Liver (tissue), 9 donors: ENCODE results near the gene SETD5. TPM values are rescaled to one million over a fixed set of nuclear protein-coding genes. Genes with fewer than 3 reads are reported as not detected.

Experiments
- DNase-seq: peaks from one replicate; pipeline ENCODE4 v3.0.0-alpha.2; 2017; ENCODE audit warnings: low spot score
- H3K27ac ChIP-seq, 2 donors: one replicate each; pipeline ENCODE4 v1.7.0; 2013; ENCODE audit warnings: inconsistent platforms in 2 of 2, low read length in 2 of 2, control low read depth in 1 of 2, low read depth in 1 of 2, mild to moderate bottlenecking in 1 of 2
- H3K27me3 ChIP-seq, 4 donors: one replicate each; pipeline versions ENCODE4 v1.6.1 to v1.7.0; 2013; ENCODE audit warnings: low read length in 3 of 4, inconsistent platforms in 1 of 4, mild to moderate bottlenecking in 1 of 4, moderate library complexity in 1 of 4; ENCODE audit not compliant: control insufficient read depth in 4 of 4, insufficient read depth in 4 of 4
- H3K36me3 ChIP-seq, 4 donors: one replicate each; pipeline versions ENCODE4 v1.6.1 to v1.7.0; 2013; ENCODE audit warnings: low read length in 3 of 4, mild to moderate bottlenecking in 3 of 4, low read depth in 1 of 4, moderate library complexity in 1 of 4; ENCODE audit not compliant: control insufficient read depth in 4 of 4, insufficient read depth in 3 of 4
- H3K4me1 ChIP-seq, 4 donors: one replicate each; pipeline versions ENCODE4 v1.6.1 to v1.7.0; 2013; ENCODE audit warnings: low read length in 3 of 4, mild to moderate bottlenecking in 3 of 4, moderate library complexity in 1 of 4; ENCODE audit not compliant: control insufficient read depth in 4 of 4, insufficient read depth in 4 of 4
- H3K4me3 ChIP-seq, 3 donors: one replicate each; pipeline versions ENCODE4 v1.6.1 to v1.7.0; 2013; ENCODE audit warnings: low read length in 3 of 3, control low read depth in 1 of 3, low read depth in 1 of 3, mild to moderate bottlenecking in 1 of 3
- H3K9ac ChIP-seq, 2 donors: one replicate each; pipeline ENCODE4 v1.7.0; 2013; ENCODE audit warnings: low read length in 2 of 2, mild to moderate bottlenecking in 2 of 2, moderate library complexity in 2 of 2, control low read depth in 1 of 2, low read depth in 1 of 2
- H3K9me3 ChIP-seq, 4 donors: one replicate each; pipeline versions ENCODE4 v1.6.1 to v1.7.0; 2013; ENCODE audit warnings: low read length in 3 of 4; ENCODE audit not compliant: control insufficient read depth in 4 of 4
- FOXA1 ChIP-seq: IDR thresholded peaks from 2 replicates; pipeline ENCODE4 v1.6.1; 2016; ENCODE audit warnings: antibody characterized with exemption
- FOXA2 ChIP-seq: IDR thresholded peaks from 2 replicates; pipeline ENCODE4 v1.6.1; 2016; ENCODE audit warnings: antibody characterized with exemption
- GABPA ChIP-seq, 2 donors: IDR thresholded peaks in 1 of 2; conservative IDR thresholded peaks in 1 of 2; 2 replicates each; pipeline ENCODE4 v1.6.1; 2016; ENCODE audit warnings: antibody characterized with exemption in 2 of 2, mild to moderate bottlenecking in 1 of 2, moderate library complexity in 1 of 2
- HNF4A ChIP-seq, 2 donors: conservative IDR thresholded peaks; 2 replicates each; pipeline ENCODE4 v1.6.1; 2016; ENCODE audit warnings: antibody characterized with exemption in 2 of 2, mild to moderate bottlenecking in 2 of 2
- HNF4G ChIP-seq: IDR thresholded peaks from 2 replicates; pipeline ENCODE4 v1.6.1; 2016; ENCODE audit warnings: antibody characterized with exemption
- JUND ChIP-seq, 2 donors: IDR thresholded peaks; 2 replicates each; pipeline ENCODE4 v1.6.1; 2016; ENCODE audit warnings: antibody characterized with exemption in 2 of 2
- NR2F2 ChIP-seq: IDR thresholded peaks from 2 replicates; pipeline ENCODE4 v1.6.1; 2016; ENCODE audit warnings: antibody characterized with exemption
- RAD21 ChIP-seq, 2 donors: IDR thresholded peaks; 2 replicates each; pipeline ENCODE4 v1.6.1; 2016; ENCODE audit warnings: antibody characterized with exemption in 2 of 2, mild to moderate bottlenecking in 2 of 2
- RXRA ChIP-seq, 2 donors: IDR thresholded peaks; 2 replicates each; pipeline ENCODE4 v1.6.1; 2017 to 2018; ENCODE audit warnings: antibody characterized with exemption in 2 of 2, mild to moderate bottlenecking in 1 of 2
- TAF1 ChIP-seq: conservative IDR thresholded peaks from 2 replicates; pipeline ENCODE4 v1.6.1; 2016; ENCODE audit warnings: antibody characterized with exemption, mild to moderate bottlenecking
- YY1 ChIP-seq: IDR thresholded peaks from 2 replicates; pipeline ENCODE4 v1.6.1; 2016; ENCODE audit warnings: antibody characterized with exemption, mild to moderate bottlenecking
- WGBS: extraction: QIAGEN DNeasy Blood & Tissue Kit; methylation state at CpG from one replicate; pipeline ENCODE4 v1.1.7; 2013; 5-methylcytosine and 5-hydroxymethylcytosine counted together
- polyA plus RNA-seq, 2 donors: library from polyadenylated mRNA; stranded (reverse) in 1 of 2; unstranded in 1 of 2; fragments of 200-250 nt in 1 of 2; fragments of >200 nt in 1 of 2; fragmentation: Nextera tagmentation in 1 of 2; extraction: Ambion mirVana in 1 of 2; gene quantifications; one replicate each; pipeline versions ENCODE4 v1.2.1 to v1.2.3, GENCODE V29; 2013 to 2015
- total RNA-seq, 2 donors: library from RNA; depleted of rRNA; stranded (reverse); fragments of >200 nt; gene quantifications; one replicate each; pipeline ENCODE4 v1.2.3, GENCODE V29; 2014
- TF ChIP-seq, protein P1 (sequence below): IDR thresholded peaks from 2 replicates; pipeline ENCODE4 v1.6.1; 2016; ENCODE audit warnings: antibody characterized with exemption
- TF ChIP-seq, protein P2 (sequence below): IDR thresholded peaks from 2 replicates; pipeline ENCODE4 v1.6.1; 2016; ENCODE audit warnings: antibody characterized with exemption
- TF ChIP-seq, protein P3 (sequence below): IDR thresholded peaks from 2 replicates; pipeline ENCODE4 v1.6.1; 2016; ENCODE audit warnings: antibody characterized with exemption, mild to moderate bottlenecking
- TF ChIP-seq, protein P4 (sequence below): fragments of 150-350 bp; IDR thresholded peaks from 2 replicates; pipeline ENCODE4 v1.5.1; 2017; ENCODE audit warnings: improper control_type of control experiment, low read depth, low read length; ENCODE audit not compliant: missing input control
- TF ChIP-seq, protein P5 (sequence below): IDR thresholded peaks from 2 replicates; pipeline ENCODE4 v1.6.1; 2016; ENCODE audit warnings: antibody characterized with exemption
- donor health status: healthy.
- donor health status: healthy.
- donor health status: healthy.
- donor health status: healthy.
- donor health status: healthy.

The SETD5 gene
- total and polyA plus RNA-seq, 4 donors = 17.9 to 76.6 (median 24.3) TPM

DNA sequence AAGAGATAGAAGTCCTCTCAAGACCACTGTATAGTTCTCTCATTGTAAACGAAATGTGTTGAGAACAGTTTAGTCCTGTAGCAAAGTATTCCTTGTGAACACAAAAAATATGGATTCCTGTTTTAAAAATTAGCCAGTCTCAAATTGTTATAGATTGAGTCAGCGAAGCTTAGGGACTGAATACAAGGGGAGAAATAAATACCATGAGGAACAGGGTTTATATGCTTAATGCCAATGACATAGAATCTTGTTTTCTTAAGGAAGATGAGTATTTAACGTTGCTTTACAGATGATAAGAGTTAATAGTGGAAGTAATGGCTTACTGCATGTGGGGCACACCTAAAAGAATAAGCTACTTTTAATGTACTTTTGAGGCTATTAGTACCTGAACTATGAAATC lies 37.9 kb downstream of the SETD5 start:
- Histone ChIP-seq H3K27me3 (no peaks in the 10 kb centered on the region), H3K36me3 (peaks cover 15 to 87% (median 76%) of the 10 kb centered on the region in 4 donors), H3K4me3 (no peak overlapping the region), H3K4me1 (no peaks in the 10 kb centered on the region), H3K9ac (no peak overlapping the region), H3K27ac (no peak overlapping the region), H3K9me3 (no peaks in the 10 kb centered on the region)
- DNase-seq = no peak
- TF ChIP-seq, protein P1, sequence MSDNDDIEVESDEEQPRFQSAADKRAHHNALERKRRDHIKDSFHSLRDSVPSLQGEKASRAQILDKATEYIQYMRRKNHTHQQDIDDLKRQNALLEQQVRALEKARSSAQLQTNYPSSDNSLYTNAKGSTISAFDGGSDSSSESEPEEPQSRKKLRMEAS = no peak
- TF ChIP-seq NR2F2 (no peak), FOXA1 (no peak), YY1 (no peak), TAF1 (no peak), GABPA (IDR thresholded peaks at IDR 0.05 in 1 of 2, conservative IDR thresholded peaks at IDR 0.05 in 1 of 2) (no peak), FOXA2 (no peak), JUND (IDR thresholded peaks at IDR 0.05) (no peak), RAD21 (IDR thresholded peaks at IDR 0.05) (no peak)
- TF ChIP-seq, protein P2, sequence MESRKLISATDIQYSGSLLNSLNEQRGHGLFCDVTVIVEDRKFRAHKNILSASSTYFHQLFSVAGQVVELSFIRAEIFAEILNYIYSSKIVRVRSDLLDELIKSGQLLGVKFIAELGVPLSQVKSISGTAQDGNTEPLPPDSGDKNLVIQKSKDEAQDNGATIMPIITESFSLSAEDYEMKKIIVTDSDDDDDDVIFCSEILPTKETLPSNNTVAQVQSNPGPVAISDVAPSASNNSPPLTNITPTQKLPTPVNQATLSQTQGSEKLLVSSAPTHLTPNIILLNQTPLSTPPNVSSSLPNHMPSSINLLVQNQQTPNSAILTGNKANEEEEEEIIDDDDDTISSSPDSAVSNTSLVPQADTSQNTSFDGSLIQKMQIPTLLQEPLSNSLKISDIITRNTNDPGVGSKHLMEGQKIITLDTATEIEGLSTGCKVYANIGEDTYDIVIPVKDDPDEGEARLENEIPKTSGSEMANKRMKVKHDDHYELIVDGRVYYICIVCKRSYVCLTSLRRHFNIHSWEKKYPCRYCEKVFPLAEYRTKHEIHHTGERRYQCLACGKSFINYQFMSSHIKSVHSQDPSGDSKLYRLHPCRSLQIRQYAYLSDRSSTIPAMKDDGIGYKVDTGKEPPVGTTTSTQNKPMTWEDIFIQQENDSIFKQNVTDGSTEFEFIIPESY = no peak
- WGBS = 96% methylated on average over 3 of the region's 3 CpGs

DNA sequence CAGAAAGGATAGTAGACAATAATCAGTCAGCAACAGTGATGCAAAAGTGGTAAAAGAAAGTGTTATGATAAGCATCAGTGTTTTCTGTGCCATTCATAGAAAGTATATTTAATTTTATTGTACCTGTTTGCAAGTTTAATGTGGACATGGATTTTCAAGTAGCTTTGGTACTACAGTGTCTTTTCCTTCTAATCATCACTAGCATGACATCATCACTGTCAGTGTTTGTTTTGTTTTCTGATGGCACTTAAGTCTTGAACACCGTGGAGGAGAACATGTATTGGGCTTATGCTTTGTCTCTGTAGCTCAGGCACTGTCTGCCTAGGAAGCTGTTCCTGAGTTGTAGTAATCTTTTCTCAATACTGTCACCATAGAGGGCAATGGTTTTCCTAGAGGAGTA lies 41.9 kb downstream of the SETD5 start:
- H3K27me3 ChIP-seq = no peaks in the 10 kb centered on the region
- DNase-seq = no peak
- H3K9ac ChIP-seq = no peak overlapping the region
- TF ChIP-seq, protein P3, sequence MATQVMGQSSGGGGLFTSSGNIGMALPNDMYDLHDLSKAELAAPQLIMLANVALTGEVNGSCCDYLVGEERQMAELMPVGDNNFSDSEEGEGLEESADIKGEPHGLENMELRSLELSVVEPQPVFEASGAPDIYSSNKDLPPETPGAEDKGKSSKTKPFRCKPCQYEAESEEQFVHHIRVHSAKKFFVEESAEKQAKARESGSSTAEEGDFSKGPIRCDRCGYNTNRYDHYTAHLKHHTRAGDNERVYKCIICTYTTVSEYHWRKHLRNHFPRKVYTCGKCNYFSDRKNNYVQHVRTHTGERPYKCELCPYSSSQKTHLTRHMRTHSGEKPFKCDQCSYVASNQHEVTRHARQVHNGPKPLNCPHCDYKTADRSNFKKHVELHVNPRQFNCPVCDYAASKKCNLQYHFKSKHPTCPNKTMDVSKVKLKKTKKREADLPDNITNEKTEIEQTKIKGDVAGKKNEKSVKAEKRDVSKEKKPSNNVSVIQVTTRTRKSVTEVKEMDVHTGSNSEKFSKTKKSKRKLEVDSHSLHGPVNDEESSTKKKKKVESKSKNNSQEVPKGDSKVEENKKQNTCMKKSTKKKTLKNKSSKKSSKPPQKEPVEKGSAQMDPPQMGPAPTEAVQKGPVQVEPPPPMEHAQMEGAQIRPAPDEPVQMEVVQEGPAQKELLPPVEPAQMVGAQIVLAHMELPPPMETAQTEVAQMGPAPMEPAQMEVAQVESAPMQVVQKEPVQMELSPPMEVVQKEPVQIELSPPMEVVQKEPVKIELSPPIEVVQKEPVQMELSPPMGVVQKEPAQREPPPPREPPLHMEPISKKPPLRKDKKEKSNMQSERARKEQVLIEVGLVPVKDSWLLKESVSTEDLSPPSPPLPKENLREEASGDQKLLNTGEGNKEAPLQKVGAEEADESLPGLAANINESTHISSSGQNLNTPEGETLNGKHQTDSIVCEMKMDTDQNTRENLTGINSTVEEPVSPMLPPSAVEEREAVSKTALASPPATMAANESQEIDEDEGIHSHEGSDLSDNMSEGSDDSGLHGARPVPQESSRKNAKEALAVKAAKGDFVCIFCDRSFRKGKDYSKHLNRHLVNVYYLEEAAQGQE = no peak
- TF ChIP-seq, protein P4, sequence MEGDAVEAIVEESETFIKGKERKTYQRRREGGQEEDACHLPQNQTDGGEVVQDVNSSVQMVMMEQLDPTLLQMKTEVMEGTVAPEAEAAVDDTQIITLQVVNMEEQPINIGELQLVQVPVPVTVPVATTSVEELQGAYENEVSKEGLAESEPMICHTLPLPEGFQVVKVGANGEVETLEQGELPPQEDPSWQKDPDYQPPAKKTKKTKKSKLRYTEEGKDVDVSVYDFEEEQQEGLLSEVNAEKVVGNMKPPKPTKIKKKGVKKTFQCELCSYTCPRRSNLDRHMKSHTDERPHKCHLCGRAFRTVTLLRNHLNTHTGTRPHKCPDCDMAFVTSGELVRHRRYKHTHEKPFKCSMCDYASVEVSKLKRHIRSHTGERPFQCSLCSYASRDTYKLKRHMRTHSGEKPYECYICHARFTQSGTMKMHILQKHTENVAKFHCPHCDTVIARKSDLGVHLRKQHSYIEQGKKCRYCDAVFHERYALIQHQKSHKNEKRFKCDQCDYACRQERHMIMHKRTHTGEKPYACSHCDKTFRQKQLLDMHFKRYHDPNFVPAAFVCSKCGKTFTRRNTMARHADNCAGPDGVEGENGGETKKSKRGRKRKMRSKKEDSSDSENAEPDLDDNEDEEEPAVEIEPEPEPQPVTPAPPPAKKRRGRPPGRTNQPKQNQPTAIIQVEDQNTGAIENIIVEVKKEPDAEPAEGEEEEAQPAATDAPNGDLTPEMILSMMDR = no peak
- TF ChIP-seq HNF4A (conservative IDR thresholded peaks at IDR 0.05) = no peak
- TF ChIP-seq NR2F2 = no peak
- TF ChIP-seq, protein P1 = no peak
- TF ChIP-seq FOXA2 = no peak
- TF ChIP-seq FOXA1 = no peak
- TF ChIP-seq, protein P5, sequence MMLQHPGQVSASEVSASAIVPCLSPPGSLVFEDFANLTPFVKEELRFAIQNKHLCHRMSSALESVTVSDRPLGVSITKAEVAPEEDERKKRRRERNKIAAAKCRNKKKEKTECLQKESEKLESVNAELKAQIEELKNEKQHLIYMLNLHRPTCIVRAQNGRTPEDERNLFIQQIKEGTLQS = no peak
- TF ChIP-seq RXRA (IDR thresholded peaks at IDR 0.05) = no peak
- no peak for TF ChIP-seq GABPA (IDR thresholded peaks at IDR 0.05 in 1 of 2, conservative IDR thresholded peaks at IDR 0.05 in 1 of 2)
- TF ChIP-seq HNF4G = no peak
- 34% methylated on average over 1 of the region's 1 CpG for WGBS
- peaks cover 23 to 93% (median 79%) of the 10 kb centered on the region in 4 donors for H3K36me3 ChIP-seq
- H3K4me1 ChIP-seq = no peaks in the 10 kb centered on the region
- no peaks in the 10 kb centered on the region for H3K9me3 ChIP-seq
- H3K27ac ChIP-seq = no peak overlapping the region
- H3K4me3 ChIP-seq = no peak overlapping the region
